Mucosa of rectum (tissue), 2 donors: ENCODE measurements around the gene G6PD.
"Not testable (repeated sequence)": the region's sequence is repeated elsewhere in the genome, so short reads cannot be mapped to it uniquely, and the experiment has no call there.

Experiments
- H3K27ac ChIP-seq, 2 donors: one replicate each; pipeline ENCODE4 v1.7.0; 2013; ENCODE audit warnings: inconsistent platforms in 2 of 2, low read depth in 2 of 2, low read length in 2 of 2
- H3K27me3 ChIP-seq, 2 donors: one replicate each; pipeline ENCODE4 v1.7.0; 2013; ENCODE audit warnings: low read length in 2 of 2; ENCODE audit not compliant: control insufficient read depth in 2 of 2, insufficient read depth in 2 of 2
- H3K36me3 ChIP-seq, 2 donors: one replicate each; pipeline ENCODE4 v1.7.0; 2013; ENCODE audit warnings: low read length in 2 of 2; ENCODE audit not compliant: control insufficient read depth in 2 of 2, insufficient read depth in 2 of 2
- H3K4me1 ChIP-seq, 2 donors: one replicate each; pipeline ENCODE4 v1.7.0; 2013; ENCODE audit warnings: low read length in 2 of 2, mild to moderate bottlenecking in 1 of 2; ENCODE audit not compliant: control insufficient read depth in 2 of 2, insufficient read depth in 2 of 2
- H3K4me3 ChIP-seq, 2 donors: one replicate each; pipeline ENCODE4 v1.7.0; 2013; ENCODE audit warnings: low read length in 2 of 2
- H3K9ac ChIP-seq, 2 donors: one replicate each; pipeline ENCODE4 v1.7.0; 2013; ENCODE audit warnings: low read length in 2 of 2, low read depth in 1 of 2, mild to moderate bottlenecking in 1 of 2
- H3K9me3 ChIP-seq, 2 donors: one replicate each; pipeline ENCODE4 v1.7.0; 2013; ENCODE audit warnings: low read length in 2 of 2; ENCODE audit not compliant: control insufficient read depth in 2 of 2
- donor health status: healthy.
- donor health status: Normal muscosa, but diverticular disease.

G6PD gene

GRCh38 chrX:154570361-154570760 lies 23.7 kb upstream of the G6PD start:
- H3K27me3 ChIP-seq, H3K4me3 ChIP-seq, H3K9me3 ChIP-seq, H3K4me1 ChIP-seq, H3K9ac ChIP-seq, H3K27ac ChIP-seq, H3K36me3 ChIP-seq: not testable (repeated sequence)

GRCh38 chrX:154562295-154562694 lies 15.6 kb upstream of the G6PD start:
- not testable (repeated sequence) for H3K27me3 ChIP-seq, H3K9ac ChIP-seq, H3K4me3 ChIP-seq, H3K36me3 ChIP-seq, H3K4me1 ChIP-seq, H3K9me3 ChIP-seq, H3K27ac ChIP-seq

- not testable (repeated sequence) for H3K36me3 ChIP-seq, H3K9me3 ChIP-seq, H3K9ac ChIP-seq, H3K4me1 ChIP-seq, H3K27ac ChIP-seq, H3K27me3 ChIP-seq, H3K4me3 ChIP-seq
These were observed 13.7 kb upstream of the G6PD start for GRCh38 chrX:154560326-154560725.

- not testable (repeated sequence) for H3K9me3 ChIP-seq, H3K4me3 ChIP-seq, H3K36me3 ChIP-seq, H3K27ac ChIP-seq, H3K27me3 ChIP-seq, H3K4me1 ChIP-seq, H3K9ac ChIP-seq
These were observed 12.2 kb upstream of the G6PD start for GRCh38 chrX:154558896-154559295.

GRCh38 chrX:154558060-154558690 lies 11.5 kb upstream of the G6PD start:
- H3K9me3 ChIP-seq, H3K27me3 ChIP-seq, H3K36me3 ChIP-seq, H3K4me3 ChIP-seq, H3K4me1 ChIP-seq, H3K9ac ChIP-seq, H3K27ac ChIP-seq: not testable (repeated sequence)

- not testable (repeated sequence) for H3K9me3 ChIP-seq, H3K9ac ChIP-seq, H3K4me3 ChIP-seq, H3K27me3 ChIP-seq, H3K4me1 ChIP-seq, H3K36me3 ChIP-seq, H3K27ac ChIP-seq
These were observed 5.6 kb upstream of the G6PD start for GRCh38 chrX:154552112-154552806.

GRCh38 chrX:154549766-154550165 lies 3.1 kb upstream of the G6PD start:
- no peak overlapping the region for H3K4me3 ChIP-seq
- H3K36me3 ChIP-seq: peaks cover 6 to 8% of the 10 kb centered on the region in 2 donors
- H3K27ac ChIP-seq: no peak overlapping the region
- no peaks in the 10 kb centered on the region for H3K9me3 ChIP-seq
- peaks cover 0 to 2% of the 10 kb centered on the region in 2 donors for H3K27me3 ChIP-seq
- peaks cover 6 to 12% of the 10 kb centered on the region in 2 donors for H3K4me1 ChIP-seq
- H3K9ac ChIP-seq: no peak overlapping the region

- Histone ChIP-seq H3K27me3 (peaks cover 0 to 2% of the 10 kb centered on the region in 2 donors), H3K27ac (peak overlapping the region; percentile 87 to 88), H3K9ac (peak overlapping the region; percentile 75 to 81), H3K36me3 (peaks cover 0 to 5% of the 10 kb centered on the region in 2 donors), H3K4me3 (peak overlapping the region; percentile 68 to 86), H3K4me1 (peaks cover 6 to 12% of the 10 kb centered on the region in 2 donors), H3K9me3 (no peaks in the 10 kb centered on the region)
These were observed 1.3 kb upstream of the G6PD start for GRCh38 chrX:154548028-154548316.

- Histone ChIP-seq H3K36me3 (peaks cover 0 to 5% of the 10 kb centered on the region in 2 donors), H3K27me3 (peaks cover 0 to 2% of the 10 kb centered on the region in 2 donors), H3K4me3 (peak within 1 kb of the TSS; percentile 68 to 86), H3K9ac (peak within 1 kb of the TSS; percentile 75 to 81), H3K4me1 (peaks cover 6 to 12% of the 10 kb centered on the region in 2 donors), H3K27ac (peak within 1 kb of the TSS; percentile 87 to 88), H3K9me3 (no peaks in the 10 kb centered on the region)
These were observed 790 bp upstream of the G6PD start, which contains the start of gene IKBKG for GRCh38 chrX:154547245-154548027. TSS of gene IKBKG (plus strand) at chrX:154547620. CDS start at chrX:154552003, 4,383 bp downstream.

GRCh38 chrX:154545673-154546274 lies 872 bp downstream of the G6PD start:
- peak overlapping the region; percentile 45 to 79 for H3K4me3 ChIP-seq
- peaks cover 9 to 12% of the 10 kb centered on the region in 2 donors for H3K4me1 ChIP-seq
- peaks cover 0 to 3% of the 10 kb centered on the region in 2 donors for H3K36me3 ChIP-seq
- H3K27ac ChIP-seq: no peak overlapping the region
- H3K9ac ChIP-seq: peak overlapping the region in 1 of 2 donors; percentile 46
- H3K27me3 ChIP-seq: peaks cover 0 to 2% of the 10 kb centered on the region in 2 donors
- H3K9me3 ChIP-seq: no peaks in the 10 kb centered on the region
